Transverse colon (tissue), 4 donors: ENCODE results near the gene CNDP1. TPM values are rescaled to one million over a fixed set of nuclear protein-coding genes. Genes with fewer than 3 reads are reported as not detected.
A peak's percentile ranks its signal among the peaks of the same experiment; 100 is the strongest.

Experiments used
- DNase-seq: peaks from one replicate; pipeline ENCODE4 v3.0.0-alpha.2; 2019
- H3K27ac ChIP-seq, 4 donors: fragments of 200-600 bp; sonication (generic); 2 replicates each; pipeline ENCODE4 v1.5.1; 2016 to 2018; ENCODE audit warnings: inconsistent platforms in 4 of 4
- H3K27me3 ChIP-seq: fragments of 200-600 bp; sonication (generic); 2 replicates; pipeline ENCODE4 v1.5.1; 2017; ENCODE audit warnings: inconsistent platforms
- H3K36me3 ChIP-seq, 4 donors: fragments of 200-600 bp; sonication (generic); 2 replicates each; pipeline ENCODE4 v1.5.1; 2017 to 2019; ENCODE audit warnings: inconsistent platforms in 4 of 4
- H3K4me1 ChIP-seq, 4 donors: fragments of 200-600 bp; sonication (generic); 2 replicates each; pipeline ENCODE4 v1.5.1; 2017 to 2020; ENCODE audit warnings: inconsistent platforms in 4 of 4
- H3K4me3 ChIP-seq, 4 donors: fragments of 200-600 bp; sonication (generic); 1 replicate in 1 of 4; 2 replicates in 3 of 4; pipeline versions ENCODE4 v1.5.1 to v1.6.1; 2017 to 2019; ENCODE audit warnings: inconsistent platforms in 4 of 4
- H3K9me3 ChIP-seq, 2 donors: fragments of 200-600 bp; sonication (generic); 2 replicates each; pipeline ENCODE4 v1.5.1; 2017 to 2019; ENCODE audit warnings: inconsistent platforms in 2 of 2
- EP300 ChIP-seq: sonication (generic); formaldehyde crosslinking; IDR thresholded peaks from one replicate; pipeline ENCODE4 v1.6.1; 2017; ENCODE audit warnings: antibody characterized with exemption, low read depth
- POLR2A ChIP-seq: fragments of 450-650 bp; IDR thresholded peaks from one replicate; pipeline ENCODE4 v1.6.1; 2016; ENCODE audit warnings: antibody characterized with exemption, mild to moderate bottlenecking, moderate library complexity
- POLR2AphosphoS5 ChIP-seq, 3 donors: sonication (generic); formaldehyde crosslinking; IDR thresholded peaks; one replicate each; pipeline ENCODE4 v1.6.1; 2016; ENCODE audit warnings: antibody characterized with exemption in 3 of 3
- WGBS, 2 donors: methylation state at CpG; one replicate each; pipeline ENCODE4 v1.1.5; 2018; ENCODE audit warnings: low coverage in 1 of 2; 5-methylcytosine and 5-hydroxymethylcytosine counted together
- in situ Hi-C, 4 donors: fragments of 200-750 bp; cut with MboI; loops; one replicate each; pipeline versions ENCODE4 v1.15.0 to v1.15.1; 2017; ENCODE audit warnings: low sequenced_read_pairs in 3 of 4, low pct_ligation_motif_present in 1 of 4, low pct_unique_long_range_greater_than_20kb in 1 of 4
- intact Hi-C: fragments of 100-400 bp; cut with DNase I; formaldehyde crosslinking; loops from one replicate; pipeline ENCODE4 v1.15.1; 2023; ENCODE audit warnings: low total_unique reads
- total RNA-seq, 4 donors: library from RNA; depleted of rRNA; stranded (reverse); fragments of >200 nt; gene quantifications; one replicate each; pipeline ENCODE4 v1.1.0, GENCODE V29; 2016
- TF ChIP-seq, protein P1 (sequence below), 5 experiments: fragments of 200-600 bp in 3 of 5; fragments of 450-650 bp in 2 of 5; sonication (generic) in 3 of 5; IDR thresholded peaks; 1 replicate in 2 of 5; 2 replicates in 3 of 5; pipeline ENCODE4 v1.5.1; 2016 to 2017; ENCODE audit warnings: antibody characterized with exemption in 5 of 5, inconsistent platforms in 3 of 5, mild to moderate bottlenecking in 2 of 5, moderate library complexity in 1 of 5

The CNDP1 gene
- total RNA-seq, 4 donors from 2014 or later: not detected

DNA sequence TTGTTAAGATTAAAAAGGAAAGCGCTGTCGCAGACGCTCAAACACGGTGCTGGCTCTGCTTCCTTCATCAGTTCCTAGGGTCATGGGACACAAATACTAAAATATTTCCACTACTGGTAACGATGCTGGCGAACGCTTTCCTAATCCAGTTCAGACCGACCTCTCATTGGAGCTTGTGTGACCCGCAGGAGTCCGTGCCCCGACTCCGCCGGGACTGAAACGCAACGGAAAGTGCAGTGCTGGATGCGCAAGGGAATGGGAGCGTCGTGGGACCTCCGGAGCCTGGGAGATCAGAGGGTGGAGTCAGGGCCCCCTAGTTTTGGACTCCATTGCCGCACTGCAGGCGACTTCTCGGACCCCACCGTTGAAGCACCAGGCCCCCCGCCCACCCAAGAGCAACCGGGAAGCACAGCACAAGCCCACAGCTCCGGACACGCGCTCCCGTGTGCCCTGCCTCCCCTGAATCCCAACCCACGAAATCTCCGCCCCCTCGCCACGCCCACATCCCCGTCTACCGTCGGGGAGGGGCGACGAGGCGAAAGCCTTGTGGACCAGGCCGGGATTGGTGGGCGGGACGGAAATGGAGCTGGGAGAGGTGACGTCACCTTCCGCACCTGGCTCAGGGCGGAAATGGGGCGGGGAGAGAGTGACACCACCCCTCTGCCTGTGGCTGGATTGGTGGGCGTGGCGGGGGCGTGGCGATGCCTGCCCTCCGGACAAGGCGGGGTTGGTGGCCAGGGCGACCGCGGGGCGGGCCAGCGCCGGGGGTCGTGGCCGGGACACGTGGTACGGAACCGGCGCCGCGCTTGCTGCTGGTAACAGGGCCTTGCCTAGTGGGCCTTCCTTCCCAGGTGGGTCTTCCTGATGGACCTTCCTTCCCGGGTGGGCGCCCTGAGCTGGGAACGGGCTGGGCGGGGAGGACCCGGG, 38.5 kb upstream of the CNDP1 start, which contains the start of gene CNDP2:
TSS of gene CNDP2 (plus strand) at position 783 of the 927 bp plus-strand sequence. CDS start 3,611 bp downstream, outside the sequence.
- TF ChIP-seq POLR2A: peak; percentile 86
- TF ChIP-seq POLR2AphosphoS5 (IDR thresholded peaks at IDR 0.05): peak; percentile 85 to 94 (median 94)
- TF ChIP-seq, protein P1, sequence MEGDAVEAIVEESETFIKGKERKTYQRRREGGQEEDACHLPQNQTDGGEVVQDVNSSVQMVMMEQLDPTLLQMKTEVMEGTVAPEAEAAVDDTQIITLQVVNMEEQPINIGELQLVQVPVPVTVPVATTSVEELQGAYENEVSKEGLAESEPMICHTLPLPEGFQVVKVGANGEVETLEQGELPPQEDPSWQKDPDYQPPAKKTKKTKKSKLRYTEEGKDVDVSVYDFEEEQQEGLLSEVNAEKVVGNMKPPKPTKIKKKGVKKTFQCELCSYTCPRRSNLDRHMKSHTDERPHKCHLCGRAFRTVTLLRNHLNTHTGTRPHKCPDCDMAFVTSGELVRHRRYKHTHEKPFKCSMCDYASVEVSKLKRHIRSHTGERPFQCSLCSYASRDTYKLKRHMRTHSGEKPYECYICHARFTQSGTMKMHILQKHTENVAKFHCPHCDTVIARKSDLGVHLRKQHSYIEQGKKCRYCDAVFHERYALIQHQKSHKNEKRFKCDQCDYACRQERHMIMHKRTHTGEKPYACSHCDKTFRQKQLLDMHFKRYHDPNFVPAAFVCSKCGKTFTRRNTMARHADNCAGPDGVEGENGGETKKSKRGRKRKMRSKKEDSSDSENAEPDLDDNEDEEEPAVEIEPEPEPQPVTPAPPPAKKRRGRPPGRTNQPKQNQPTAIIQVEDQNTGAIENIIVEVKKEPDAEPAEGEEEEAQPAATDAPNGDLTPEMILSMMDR (IDR thresholded peaks at IDR 0.05): no peak
- TF ChIP-seq EP300: no peak
- WGBS, 2 donors: 0% methylated on average over 2 to 56 of the region's 71 CpGs
- Histone ChIP-seq H3K27me3 (no peaks in the 10 kb centered on the region), H3K27ac (peak within 1 kb of the TSS; percentile 90 to 95 (median 94)), H3K4me3 (peak within 1 kb of the TSS; percentile 70 to 94 (median 80)), H3K9me3 (no peaks in the 10 kb centered on the region), H3K36me3 (no peaks in the 10 kb centered on the region), H3K4me1 (peaks cover 9 to 39% (median 27%) of the 10 kb centered on the region in 4 donors)
- peak; percentile 100 for DNase-seq
- intact Hi-C loops (loop anchor here (10.0 kb wide), 1 partner anchor 141 kb away; no protein-coding TSS in a partner anchor), in situ Hi-C loops (loop anchor here in 2 of 4 donors (10.0 to 25.0 kb wide), 2 partner anchors 141 to 716 kb away; partner anchors contain the start of genes PTGR3 (in 1 of the 2) and TSHZ1 (in 1 of the 2))

GRCh38 chr18:74496508-74497323, 37.6 kb upstream of the CNDP1 start:
- intact Hi-C loops: loop anchor here (10.0 kb wide), 1 partner anchor 142 kb away; no protein-coding TSS in a partner anchor
- TF ChIP-seq EP300: no peak
- TF ChIP-seq, protein P1 (IDR thresholded peaks at IDR 0.05): peak; percentile 13 to 61 (median 29)
- TF ChIP-seq POLR2AphosphoS5 (IDR thresholded peaks at IDR 0.05): no peak
- in situ Hi-C loops: loop anchor here in 2 of 4 donors (10.0 to 25.0 kb wide), 2 partner anchors 142 to 716 kb away; partner anchors contain the start of genes PTGR3 (in 1 of the 2) and TSHZ1 (in 1 of the 2)
- H3K9me3 ChIP-seq: no peaks in the 10 kb centered on the region
- peak overlapping the region; percentile 90 to 95 (median 94) for H3K27ac ChIP-seq
- no peaks in the 10 kb centered on the region for H3K27me3 ChIP-seq
- WGBS, 2 donors: 9 to 40% methylated on average over 1 to 19 of the region's 48 CpGs
- DNase-seq: peak; percentile 70
- peak overlapping the region; percentile 70 to 94 (median 80) for H3K4me3 ChIP-seq
- H3K36me3 ChIP-seq: peaks cover 0 to 2% (median under 1%) of the 10 kb centered on the region in 4 donors
- peaks cover 9 to 44% (median 33%) of the 10 kb centered on the region in 4 donors for H3K4me1 ChIP-seq

- intact Hi-C loops (loop anchor here (10.0 kb wide), 1 partner anchor 142 kb away; no protein-coding TSS in a partner anchor), in situ Hi-C loops (loop anchor here in 2 of 4 donors (10.0 to 25.0 kb wide), 2 partner anchors 142 to 715 kb away; partner anchors contain the start of genes PTGR3 (in 1 of the 2) and TSHZ1 (in 1 of the 2))
- H3K36me3 ChIP-seq: peaks cover 0 to 8% (median 3%) of the 10 kb centered on the region in 4 donors
- H3K27ac ChIP-seq: peak overlapping the region; percentile 90 to 95 (median 94)
- H3K4me1 ChIP-seq: peaks cover 9 to 44% (median 33%) of the 10 kb centered on the region in 4 donors
- H3K9me3 ChIP-seq: no peaks in the 10 kb centered on the region
- WGBS, 2 donors: 17 to 79% methylated on average over 1 to 8 of the region's 8 CpGs
- TF ChIP-seq, protein P1 (IDR thresholded peaks at IDR 0.05): no peak
- TF ChIP-seq POLR2AphosphoS5 (IDR thresholded peaks at IDR 0.05) (no peak), EP300 (no peak), POLR2A (no peak)
- peak overlapping the region in 2 of 4 donors; percentile 71 to 90 for H3K4me3 ChIP-seq
- no peaks in the 10 kb centered on the region for H3K27me3 ChIP-seq
- no peak for DNase-seq
Observed at GRCh38 chr18:74497324-74497676, 37.0 kb upstream of the CNDP1 start.
